CD14-positive monocyte (primary cell): ENCODE data around the gene TNNI2. TPM values are rescaled to one million over a fixed set of nuclear protein-coding genes. Genes with fewer than 3 reads are reported as not detected.

Experiments used
- DNase-seq, 3 donors: peaks; one replicate each; pipeline ENCODE4 v3.0.0-alpha.2; 2011 to 2022
- H2AFZ ChIP-seq: 2 replicates; pipeline ENCODE4 v1.6.0; 2012; ENCODE audit warnings: mild to moderate bottlenecking, low read depth, low read length, inconsistent platforms; ENCODE audit not compliant: insufficient read depth, poor library complexity, severe bottlenecking
- H3K27ac ChIP-seq, 2 donors: 1 replicate in 1 of 2; 2 replicates in 1 of 2; pipeline ENCODE4 v1.5.1; 2012 to 2013; ENCODE audit warnings: low read length in 2 of 2, control low read depth in 1 of 2, inconsistent platforms in 1 of 2, low read depth in 1 of 2, mild to moderate bottlenecking in 1 of 2
- H3K27me3 ChIP-seq, 2 donors: one replicate each; pipeline versions ENCODE4 v1.6.0 to v1.6.1; 2011 to 2013; ENCODE audit warnings: low read length in 2 of 2; ENCODE audit not compliant: control insufficient read depth in 2 of 2, insufficient read depth in 2 of 2
- H3K36me3 ChIP-seq, 2 donors: replicated peaks in 1 of 2; 1 replicate in 1 of 2; 2 replicates in 1 of 2; pipeline versions ENCODE4 v1.5.1 to v1.6.1; 2012 to 2013; ENCODE audit warnings: low read length in 2 of 2, control low read depth in 1 of 2, inconsistent platforms in 1 of 2, mild to moderate bottlenecking in 1 of 2; ENCODE audit not compliant: insufficient read depth in 2 of 2, control insufficient read depth in 1 of 2
- H3K4me1 ChIP-seq, 2 donors: 1 replicate in 1 of 2; 2 replicates in 1 of 2; pipeline versions ENCODE4 v1.5.1 to v1.6.1; 2012 to 2013; ENCODE audit warnings: low read length in 2 of 2, control low read depth in 1 of 2, inconsistent platforms in 1 of 2, mild to moderate bottlenecking in 1 of 2, moderate library complexity in 1 of 2; ENCODE audit not compliant: insufficient read depth in 2 of 2, control insufficient read depth in 1 of 2
- H3K4me2 ChIP-seq: replicated peaks from 2 replicates; pipeline ENCODE3; 2012; ENCODE audit warnings: low read length, moderate library complexity, mild to moderate bottlenecking; ENCODE audit not compliant: poor library complexity, severe bottlenecking; ENCODE audit errors: extremely low read depth
- H3K4me3 ChIP-seq, 3 experiments: fragments of 200-600 bp in 1 of 3; sonication (generic) in 1 of 3; replicated peaks in 1 of 3; 1 replicate in 2 of 3; 2 replicates in 1 of 3; pipeline ENCODE4 v1.5.1; 2011 to 2013; ENCODE audit warnings: low read length in 3 of 3, mild to moderate bottlenecking in 3 of 3, control low read depth in 2 of 3, low read depth in 2 of 3, inconsistent platforms in 1 of 3, moderate library complexity in 1 of 3
- H3K79me2 ChIP-seq: 2 replicates; pipeline ENCODE4 v1.6.0; 2012; ENCODE audit warnings: mild to moderate bottlenecking, control low read depth, inconsistent platforms, low read length, moderate library complexity; ENCODE audit not compliant: insufficient read depth
- H3K9ac ChIP-seq: 2 replicates; pipeline ENCODE4 v1.6.0; 2017; ENCODE audit warnings: low read length, mild to moderate bottlenecking; ENCODE audit not compliant: insufficient read depth, poor library complexity, severe bottlenecking
- H3K9me3 ChIP-seq, 2 donors: replicated peaks in 1 of 2; 1 replicate in 1 of 2; 2 replicates in 1 of 2; pipeline versions ENCODE4 v1.5.1 to v1.6.1; 2012 to 2013; ENCODE audit warnings: low read length in 2 of 2, control low read depth in 1 of 2; ENCODE audit not compliant: control insufficient read depth in 1 of 2, insufficient read depth in 1 of 2
- H4K20me1 ChIP-seq: 2 replicates; pipeline ENCODE4 v1.6.0; 2012; ENCODE audit warnings: mild to moderate bottlenecking, low read length, control low read depth, moderate library complexity; ENCODE audit not compliant: insufficient read depth
- H3K27ac Mint-ChIP-seq, 7 donors: one replicate each; pipeline ENCODE4 v1.8.0; 2020; ENCODE audit warnings: mild to moderate bottlenecking in 7 of 7, mixed read lengths in 7 of 7, moderate library complexity in 6 of 7, inconsistent platforms in 2 of 7
- H3K27me3 Mint-ChIP-seq, 3 donors: one replicate each; pipeline ENCODE4 v1.8.0; 2021 to 2022; ENCODE audit warnings: low read depth in 3 of 3, mild to moderate bottlenecking in 3 of 3, mixed read lengths in 3 of 3, moderate library complexity in 3 of 3, inconsistent platforms in 1 of 3
- H3K36me3 Mint-ChIP-seq, 2 donors: one replicate each; pipeline ENCODE4 v1.8.0; 2020; ENCODE audit warnings: mixed read lengths in 2 of 2, inconsistent platforms in 1 of 2, mild to moderate bottlenecking in 1 of 2
- H3K4me1 Mint-ChIP-seq: one replicate; pipeline ENCODE4 v1.8.0; 2020; ENCODE audit warnings: mild to moderate bottlenecking, mixed read lengths
- H3K4me3 Mint-ChIP-seq, 2 donors: one replicate each; pipeline ENCODE4 v1.8.0; 2020; ENCODE audit warnings: mild to moderate bottlenecking in 2 of 2, mixed read lengths in 2 of 2, moderate library complexity in 1 of 2
- H3K9me3 Mint-ChIP-seq, 7 donors: one replicate each; pipeline ENCODE4 v1.8.0; 2020 to 2022; ENCODE audit warnings: mixed read lengths in 7 of 7, mild to moderate bottlenecking in 6 of 7, moderate library complexity in 6 of 7, inconsistent platforms in 2 of 7
- CTCF ChIP-seq: fragments of 200-600 bp; IDR thresholded peaks from one replicate; pipeline ENCODE4 v1.8.0; 2022; ENCODE audit warnings: antibody characterized with exemption, mild to moderate bottlenecking
- WGBS: methylation state at CpG from one replicate; pipeline ENCODE4 v1.1.5; 2013; ENCODE audit warnings: missing lambda C conversion rate; ENCODE audit not compliant: insufficient coverage; 5-methylcytosine and 5-hydroxymethylcytosine counted together
- intact Hi-C, 2 donors: fragments of 100-400 bp; cut with micrococcal nuclease; formaldehyde crosslinking; loops; one replicate each; pipeline versions ENCODE4 v1.15.0 to v1.15.1; 2023
- polyA plus RNA-seq, 3 donors: library from polyadenylated mRNA; depleted of rRNA in 1 of 3; unstranded in 2 of 3; stranded (reverse) in 1 of 3; fragments of 300-500 nt in 2 of 3; fragments of >200 nt in 1 of 3; fragmentation: Illumina TruSeq in 2 of 3; gene quantifications; 1 replicate in 2 of 3; 2 replicates in 1 of 3; pipeline ENCODE4 v1.2.3, GENCODE V29; 2012 to 2021

The TNNI2 gene
- polyA plus RNA-seq, 3 donors: 11.4 to 45.8 (median 11.7) TPM

- Histone ChIP-seq H3K9me3 (peaks cover 6 to 15% of the 10 kb centered on the region in 2 donors), H3K27ac (no peak overlapping the region), H3K4me3 (no peak overlapping the region), H4K20me1 (no peaks in the 10 kb centered on the region), H3K9ac (no peak overlapping the region), H3K4me2 (no peak overlapping the region), H3K27me3 (peaks cover 40 to 83% of the 10 kb centered on the region in 2 donors), H3K79me2 (no peaks in the 10 kb centered on the region), H2AFZ (no peak overlapping the region), H3K36me3 (no peaks in the 10 kb centered on the region), H3K4me1 (peaks cover 2 to 4% of the 10 kb centered on the region in 2 donors)
- intact Hi-C loops: no loop called here
- H3K9me3 Mint-ChIP-seq: peaks cover 0 to 26% (median 21%) of the 10 kb centered on the region in 7 donors
- H3K27ac Mint-ChIP-seq: no peak overlapping the region
- H3K4me3 Mint-ChIP-seq: peak overlapping the region in 1 of 2 donors; percentile 35
- H3K36me3 Mint-ChIP-seq: peaks cover 5 to 20% of the 10 kb centered on the region in 2 donors
- peaks cover 74 to 84% (median 81%) of the 10 kb centered on the region in 3 donors for H3K27me3 Mint-ChIP-seq
- DNase-seq: no peak
- peaks cover 4% of the 10 kb centered on the region for H3K4me1 Mint-ChIP-seq
- TF ChIP-seq CTCF: no peak
- WGBS: 98% methylated on average over 11 of the region's 15 CpGs
These were observed 33.3 kb upstream of the TNNI2 start for GRCh38 chr11:1805525-1805924.

GRCh38 chr11:1807264-1807995 lies 31.4 kb upstream of the TNNI2 start:
- 90% methylated on average over 4 of the region's 14 CpGs for WGBS
- no peak overlapping the region for H3K4me3 ChIP-seq
- TF ChIP-seq CTCF: no peak
- peaks cover 14 to 15% of the 10 kb centered on the region in 2 donors for H3K4me1 ChIP-seq
- H3K36me3 Mint-ChIP-seq: peaks cover 5 to 22% of the 10 kb centered on the region in 2 donors
- H3K27me3 ChIP-seq: peaks cover 44 to 85% of the 10 kb centered on the region in 2 donors
- H3K27ac Mint-ChIP-seq: no peak overlapping the region
- H3K9me3 Mint-ChIP-seq: peaks cover 3 to 33% (median 29%) of the 10 kb centered on the region in 7 donors
- H4K20me1 ChIP-seq: no peaks in the 10 kb centered on the region
- no peak overlapping the region for H2AFZ ChIP-seq
- H3K4me1 Mint-ChIP-seq: peaks cover 16% of the 10 kb centered on the region
- H3K4me3 Mint-ChIP-seq: peak overlapping the region in 1 of 2 donors; percentile 81
- peaks cover 80 to 87% (median 86%) of the 10 kb centered on the region in 3 donors for H3K27me3 Mint-ChIP-seq
- no peaks in the 10 kb centered on the region for H3K79me2 ChIP-seq
- H3K4me2 ChIP-seq: no peak overlapping the region
- no peak overlapping the region for H3K27ac ChIP-seq
- intact Hi-C loops: no loop called here
- no peaks in the 10 kb centered on the region for H3K36me3 ChIP-seq
- H3K9me3 ChIP-seq: peaks cover 12 to 22% of the 10 kb centered on the region in 2 donors
- H3K9ac ChIP-seq: no peak overlapping the region
- DNase-seq: no peak
